ENCODE measurements around the gene LCE3D.
"Not testable (repeated sequence)": the region's sequence is repeated elsewhere in the genome, so short reads cannot be mapped to it uniquely, and the experiment has no call there.

Gene LCE3D

DNA sequence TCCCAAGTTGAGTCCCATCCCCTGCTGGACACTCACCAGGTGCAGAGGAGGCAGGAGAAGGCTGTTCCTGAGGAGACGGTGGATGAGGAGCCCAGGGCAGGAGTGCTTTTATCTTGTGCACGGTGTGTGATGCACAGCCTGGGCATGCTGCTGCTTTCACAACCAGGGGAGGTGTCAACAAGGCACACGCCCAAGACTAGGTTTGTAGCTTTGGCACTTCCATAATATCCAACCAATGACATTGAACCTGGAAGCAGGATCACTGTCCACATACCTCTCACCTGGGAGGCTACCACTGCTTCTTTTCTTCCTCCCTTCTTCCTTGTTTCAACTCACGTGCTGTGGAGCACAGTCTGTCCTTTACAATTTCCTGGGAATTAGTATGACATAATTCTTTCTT lies at the start of gene LCE3D:
Gene LCE3D (minus strand): TSS at position 84 of the 400 bp plus-strand sequence. CDS start 580 bp downstream, outside the sequence.
- no peak for DNase-seq (ENCODE audit: low spot score)

GRCh38 chr1:152626744-152627143 lies 46.4 kb upstream of the LCE3D start:
- DNase-seq (ENCODE audit: low spot score): no peak

GRCh38 chr1:152623203-152623844 lies 43.0 kb upstream of the LCE3D start:
- no peak for DNase-seq (ENCODE audit: low spot score)

- DNase-seq (ENCODE audit: low spot score): no peak
Observed at GRCh38 chr1:152622803-152623202, 42.5 kb upstream of the LCE3D start, which contains the start of gene LCE3A. Gene LCE3A, minus strand, starts transcription at chr1:152623103. Its CDS starts 0 bp downstream, at chr1:152623103.

DNA sequence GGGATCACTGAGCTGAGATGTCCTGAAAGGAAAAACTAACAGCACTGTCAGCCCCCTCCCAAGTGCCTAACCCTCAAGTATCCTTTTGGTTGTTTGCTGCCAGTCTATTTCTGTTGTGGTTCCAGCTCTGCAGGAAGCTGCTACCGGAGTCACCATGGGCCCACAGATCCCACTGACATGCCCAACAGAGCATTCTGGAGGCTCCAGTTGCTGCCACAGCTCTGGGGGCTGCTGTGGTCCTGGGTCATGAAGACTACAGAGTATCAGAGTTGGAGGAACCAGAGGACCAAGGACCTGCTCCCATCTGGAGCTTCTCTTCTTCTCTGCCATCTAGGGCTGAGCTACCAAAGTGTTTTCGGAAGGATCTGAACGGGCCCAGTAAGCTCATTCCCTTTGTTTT lies 41.7 kb upstream of the LCE3D start:
- DNase-seq (ENCODE audit: low spot score): no peak

DNA sequence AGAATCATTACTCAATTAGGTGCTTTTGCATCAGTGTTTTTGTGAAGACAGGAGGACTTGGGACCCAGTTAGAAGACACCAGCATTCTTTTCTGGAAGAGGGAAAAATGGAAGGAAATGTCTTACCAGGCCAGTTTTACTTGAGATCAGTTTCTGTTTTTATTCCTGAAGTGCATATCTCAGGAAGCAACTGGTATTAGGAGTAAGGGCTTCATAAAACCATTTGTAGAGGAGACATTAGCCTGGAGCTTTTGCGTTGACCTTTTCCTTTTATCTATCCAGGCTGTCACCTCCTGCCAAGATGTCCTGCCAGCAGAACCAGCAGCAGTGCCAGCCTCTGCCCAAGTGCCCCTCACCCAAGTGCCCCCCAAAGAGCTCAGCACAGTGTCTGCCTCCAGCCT lies 33.2 kb upstream of the LCE3D start, which contains the start of gene LCE3B:
Gene LCE3B (plus strand): TSS at position 301 of the 400 bp plus-strand sequence. CDS start 0 bp downstream, at position 301.
- no peak for DNase-seq (ENCODE audit: low spot score)

- no peak for DNase-seq (ENCODE audit: low spot score)
Observed at GRCh38 chr1:152599934-152600333, 19.6 kb upstream of the LCE3D start, which contains the start of gene LCE3C. Gene LCE3C, plus strand, starts transcription at chr1:152600234. Its CDS starts 498 bp downstream, at chr1:152600732.

DNA sequence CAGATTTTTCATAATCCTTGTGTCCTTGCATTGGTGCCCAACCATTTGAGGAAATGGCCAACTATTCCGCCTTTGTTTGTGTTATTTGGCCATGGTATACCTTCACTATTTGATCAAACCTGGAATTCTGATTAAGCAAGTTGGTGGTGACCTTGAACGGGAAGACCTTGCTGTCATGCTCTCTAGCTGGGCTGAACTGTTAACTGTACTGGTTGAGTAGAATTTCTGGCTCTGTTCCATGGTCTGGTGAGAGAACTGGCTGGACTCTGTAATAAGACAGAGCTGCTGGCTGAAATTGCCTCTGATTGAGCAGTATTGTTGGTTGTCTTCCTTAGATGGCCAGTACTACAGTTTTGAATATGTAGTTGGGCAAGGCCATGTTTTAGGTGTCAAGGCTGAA lies 16.7 kb upstream of the LCE3D start:
- no peak for DNase-seq (ENCODE audit: low spot score)

DNA sequence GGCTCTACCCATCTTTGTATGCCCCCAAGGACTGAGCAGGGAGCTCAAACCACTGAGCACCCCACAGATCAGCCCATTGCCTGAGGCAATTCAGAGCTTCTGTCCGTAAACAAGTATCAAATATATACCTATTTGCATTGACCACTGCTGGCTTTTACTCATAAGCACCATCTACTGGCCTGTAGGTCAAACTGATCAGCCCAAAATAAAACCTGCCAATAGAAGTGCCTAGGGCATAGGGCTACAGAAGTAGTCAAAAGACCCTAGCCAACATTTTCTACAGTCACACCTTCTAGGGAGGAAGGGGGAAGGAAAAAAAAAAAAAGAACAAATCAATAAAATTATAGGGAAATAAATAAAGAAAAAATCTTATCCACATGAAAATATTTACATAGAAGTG lies 5.3 kb upstream of the LCE3D start:
- DNase-seq (ENCODE audit: low spot score): no peak

DNA sequence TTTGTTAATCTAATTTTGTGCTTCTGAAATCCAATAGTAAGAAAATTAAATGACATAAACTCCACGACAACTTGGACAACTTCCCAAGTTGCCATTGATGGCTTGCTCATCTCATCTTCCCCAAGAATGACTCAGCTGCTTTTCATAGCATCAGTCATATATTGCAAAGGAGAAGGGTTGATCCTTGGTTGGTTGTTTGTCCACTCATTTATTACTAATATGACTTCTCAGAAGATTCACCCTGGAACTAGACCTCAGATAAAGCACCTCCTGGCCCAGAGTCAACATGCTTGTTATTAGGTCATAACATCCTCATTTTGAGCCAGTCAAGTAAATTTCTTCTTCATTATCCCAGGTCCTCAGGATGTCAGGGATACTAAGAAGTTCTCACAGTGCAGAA lies 2.3 kb upstream of the LCE3D start:
- no peak for DNase-seq (ENCODE audit: low spot score)

GRCh38 chr1:152579526-152579925 lies 790 bp downstream of the LCE3D start:
- not testable (repeated sequence) for DNase-seq (ENCODE audit: low spot score)

DNA sequence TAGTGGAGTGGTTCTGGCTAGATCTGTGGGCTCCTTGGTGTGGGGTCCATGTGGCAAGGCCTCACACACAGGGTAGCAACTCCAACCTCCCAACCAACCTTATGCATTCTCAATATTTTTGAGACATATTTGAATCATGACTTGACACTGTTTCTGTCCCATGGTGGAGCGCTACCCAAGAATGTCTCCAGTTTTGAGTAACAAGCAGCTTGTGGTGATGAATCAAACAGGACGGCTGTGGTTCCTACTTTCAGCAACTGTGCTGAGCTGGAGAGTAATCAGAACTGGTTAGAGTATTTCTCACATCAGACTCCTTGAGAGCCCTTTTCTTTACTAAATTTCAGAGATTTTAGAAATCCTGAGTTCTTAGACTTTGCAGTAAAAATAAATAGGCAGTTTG lies 3.1 kb downstream of the LCE3D start:
- no peak for DNase-seq (ENCODE audit: low spot score)

- DNase-seq (ENCODE audit: low spot score): no peak
Observed at GRCh38 chr1:152566681-152567080, 13.6 kb downstream of the LCE3D start, which contains the start of gene LCE3E. Gene LCE3E, minus strand, starts transcription at chr1:152566780. Its CDS starts 572 bp downstream, at chr1:152566208.

DNA sequence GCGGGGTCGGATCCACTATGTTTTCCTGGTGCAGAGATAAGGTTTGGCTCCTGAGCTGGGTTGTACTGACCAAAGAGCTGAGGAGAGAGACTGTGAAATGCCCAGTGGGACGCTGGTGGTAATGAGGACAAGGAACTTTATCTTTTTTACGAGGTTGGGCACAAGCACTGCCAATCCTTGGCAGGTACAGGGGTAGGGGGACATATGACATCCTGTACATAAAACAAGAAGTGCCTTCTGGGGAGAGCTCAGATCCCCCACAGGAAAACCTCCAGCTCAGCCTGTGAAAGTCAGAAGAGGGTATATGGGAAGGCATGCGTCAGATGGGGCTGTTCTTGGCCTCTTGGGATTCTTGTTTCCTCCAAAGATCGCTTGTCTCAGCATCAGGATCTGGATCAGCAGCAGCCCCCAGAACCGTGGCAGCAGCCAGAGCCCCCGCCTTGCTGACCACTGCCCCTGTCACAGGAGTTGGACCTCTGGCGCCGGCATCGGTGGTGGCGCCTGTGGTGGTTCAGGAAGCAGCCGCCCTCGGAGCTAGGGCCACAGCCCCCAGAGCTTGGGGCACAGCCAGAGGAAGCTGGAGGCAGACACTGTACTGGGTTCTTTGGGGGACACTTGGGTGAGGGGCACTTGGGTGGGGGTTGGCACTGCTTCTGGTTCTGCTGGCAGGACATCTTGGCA lies 14.6 kb downstream of the LCE3D start:
- DNase-seq (ENCODE audit: low spot score): no peak

DNA sequence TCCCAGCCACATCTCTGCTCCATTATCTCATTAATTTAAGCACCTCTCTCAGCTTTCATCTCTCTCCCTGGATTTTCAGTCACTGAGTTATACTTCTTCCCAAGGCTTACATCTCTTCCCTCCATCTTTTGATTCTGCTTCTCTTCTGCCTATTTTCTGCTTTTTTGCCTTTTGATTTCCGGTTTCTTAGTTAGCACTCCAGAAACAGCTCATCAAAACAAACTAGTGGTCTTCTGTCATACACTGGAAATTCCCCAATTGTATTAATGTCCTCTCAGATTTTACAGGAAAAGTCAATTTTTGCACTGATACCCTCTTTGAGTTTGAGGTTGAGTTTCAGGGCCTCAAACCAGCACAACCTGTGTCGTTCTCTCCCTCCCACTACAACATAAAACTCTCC lies 15.2 kb downstream of the LCE3D start:
- DNase-seq (ENCODE audit: low spot score): no peak

DNA sequence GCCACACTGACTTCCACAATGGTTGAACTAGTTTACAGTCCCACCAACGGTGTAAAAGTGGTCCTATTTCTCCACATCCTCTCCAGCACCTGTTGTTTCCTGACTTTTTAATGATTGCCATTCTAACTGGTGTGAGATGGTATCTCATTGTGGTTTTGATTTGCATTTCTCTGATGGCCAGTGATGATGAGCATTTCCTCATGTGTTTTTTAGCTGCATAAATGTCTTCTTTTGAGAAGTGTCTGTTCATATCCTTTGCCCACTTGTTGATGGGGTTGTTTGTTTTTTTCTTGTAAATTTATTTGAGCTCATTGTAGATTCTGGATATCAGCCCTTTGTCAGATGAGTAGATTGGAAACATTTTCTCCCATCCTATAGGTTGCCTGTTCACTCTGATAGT lies 32.0 kb downstream of the LCE3D start:
- not testable (repeated sequence) for DNase-seq (ENCODE audit: low spot score)

DNA sequence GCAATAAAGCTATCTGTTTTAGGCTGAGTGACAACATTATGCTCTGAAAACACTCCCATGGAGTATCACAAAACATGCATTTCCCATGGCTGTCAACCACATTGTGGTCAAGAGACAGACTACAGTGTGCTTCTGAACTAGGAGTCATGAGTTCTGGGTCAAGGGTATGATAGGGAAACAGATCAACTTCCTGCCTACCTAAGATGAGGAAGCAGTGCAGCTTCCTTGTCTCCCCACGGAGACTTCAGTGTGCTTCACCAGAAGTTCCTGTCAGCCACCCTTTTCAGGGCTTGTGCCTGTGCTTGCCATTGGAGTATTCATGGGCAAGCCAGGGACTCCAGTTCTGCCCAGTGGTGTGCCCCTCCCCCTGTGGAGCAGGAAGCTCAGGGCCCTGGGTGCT lies 33.6 kb downstream of the LCE3D start:
- DNase-seq (ENCODE audit: low spot score): no peak

- DNase-seq (ENCODE audit: low spot score): no peak
Observed at GRCh38 chr1:152543820-152544219, 36.5 kb downstream of the LCE3D start.

DNA sequence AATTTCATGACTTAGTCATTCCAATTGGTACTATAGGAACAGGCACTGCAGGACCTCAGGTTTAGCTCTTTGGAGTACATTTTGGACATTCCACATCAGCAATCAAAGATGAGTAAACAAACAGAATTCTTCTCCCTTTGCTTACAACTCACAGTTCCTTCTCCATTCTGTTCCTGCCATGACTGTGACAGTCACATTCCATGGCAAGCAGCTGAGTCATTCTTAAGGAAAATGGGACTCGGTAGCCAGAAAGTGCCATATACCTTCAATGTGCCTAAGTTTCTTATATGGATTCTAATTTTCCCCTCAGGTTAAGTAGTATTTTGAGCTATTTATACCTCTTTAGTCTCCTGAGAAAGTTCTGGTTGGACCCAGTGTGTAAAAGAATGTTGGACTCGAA lies 40.4 kb downstream of the LCE3D start:
- DNase-seq (ENCODE audit: low spot score): no peak

GRCh38 chr1:152537496-152537895 lies 42.8 kb downstream of the LCE3D start:
- DNase-seq (ENCODE audit: low spot score): no peak

DNA sequence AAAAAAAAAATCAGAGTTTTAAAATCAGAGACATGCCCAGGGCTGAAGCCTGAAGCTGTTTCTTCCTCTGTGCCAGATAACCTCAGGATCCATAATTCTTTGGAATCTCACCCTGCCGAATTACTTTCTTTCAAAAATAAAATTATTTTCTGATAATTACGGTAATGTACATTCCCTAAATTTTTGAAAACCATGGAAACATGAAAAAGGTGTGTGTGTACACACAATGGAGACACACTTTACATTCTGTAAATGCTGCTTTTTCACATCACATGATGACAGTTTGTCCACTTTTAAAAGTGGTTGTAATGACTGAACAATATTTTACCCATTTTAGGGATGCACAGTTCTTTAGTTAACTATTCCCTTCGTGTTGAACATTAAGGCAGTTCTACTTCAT lies 44.5 kb downstream of the LCE3D start:
- DNase-seq (ENCODE audit: low spot score): no peak

- DNase-seq (ENCODE audit: low spot score): no peak
Observed at GRCh38 chr1:152533327-152533938, 46.9 kb downstream of the LCE3D start.
